Panc1 (cell line): ENCODE results near the gene NEK7. TPM values are rescaled to one million over a fixed set of nuclear protein-coding genes. Genes with fewer than 3 reads are reported as not detected.
A peak's percentile ranks its signal among the peaks of the same experiment; 100 is the strongest.

Experiments
- ATAC-seq: fragments of 200-7000 bp; cut with Tn5 transposase; 2 replicates; pipeline ENCODE4 v1.9.1; 2020; ENCODE audit warnings: mild to moderate bottlenecking, moderate library complexity
- BruUV-seq: library from RNA; stranded (reverse); fragments of 400-500 nt; replicated peaks from 2 replicates; lab custom pipeline; 2021; lab: Mats Ljungman, UMichigan
- CTCF ChIA-PET: fragments of 300-600 bp; sonication (Branson Sonifier 250); formaldehyde crosslinking; loops from one replicate; lab custom pipeline; 2022; ENCODE audit warnings: antibody characterized with exemption; lab: Charles Lee
- POLR2A ChIA-PET: fragments of 300-600 bp; sonication (Branson Sonifier 250); formaldehyde crosslinking; loops from one replicate; lab custom pipeline; 2022; ENCODE audit warnings: antibody characterized with exemption; lab: Charles Lee
- DNase-seq: peaks from one replicate; pipeline ENCODE4 v3.0.0-alpha.2; 2010; ENCODE audit warnings: low read depth, low spot score
- H3K27ac ChIP-seq: 2 replicates; pipeline ENCODE4 v1.5.1; 2011; ENCODE audit warnings: mild to moderate bottlenecking, low read length, inconsistent platforms
- H3K27me3 ChIP-seq: fragments of 200-500 bp; sonication (Bioruptor generic); 2 replicates; pipeline ENCODE4 v1.6.0; 2014; ENCODE audit warnings: low read length, inconsistent platforms; ENCODE audit not compliant: control insufficient read depth, insufficient read depth
- H3K36me3 ChIP-seq: fragments of 200-500 bp; sonication (Bioruptor generic); 2 replicates; pipeline ENCODE4 v1.5.1; 2014; ENCODE audit warnings: inconsistent platforms, mild to moderate bottlenecking, low read length, moderate library complexity; ENCODE audit not compliant: control insufficient read depth, insufficient read depth
- H3K4me1 ChIP-seq: 2 replicates; pipeline ENCODE4 v1.5.1; 2011; ENCODE audit warnings: inconsistent platforms, mild to moderate bottlenecking, low read length, moderate library complexity; ENCODE audit not compliant: control insufficient read depth, insufficient read depth
- H3K4me3 ChIP-seq, 2 experiments: 2 replicates each; pipeline ENCODE4 v1.5.1; 2011 to 2012; ENCODE audit warnings: low read depth in 2 of 2, low read length in 2 of 2, mild to moderate bottlenecking in 2 of 2, inconsistent platforms in 1 of 2, moderate library complexity in 1 of 2
- H3K9me3 ChIP-seq: fragments of 200-500 bp; sonication (Bioruptor generic); 2 replicates; pipeline ENCODE4 v1.5.1; 2014; ENCODE audit warnings: low read depth, mild to moderate bottlenecking, inconsistent platforms, low read length, moderate library complexity; ENCODE audit not compliant: control insufficient read depth, insufficient read depth
- POLR2AphosphoS5 ChIP-seq: IDR thresholded peaks from 2 replicates; pipeline ENCODE4 v1.6.1; 2012; ENCODE audit warnings: mild to moderate bottlenecking, low read depth, low read length, moderate library complexity
- REST ChIP-seq, 2 experiments: IDR thresholded peaks; 2 replicates each; pipeline ENCODE4 v1.6.1; 2011 to 2012; ENCODE audit warnings: low read depth in 2 of 2, control low read depth in 1 of 2, low read length in 1 of 2, mild to moderate bottlenecking in 1 of 2, moderate library complexity in 1 of 2; ENCODE audit not compliant: insufficient read depth in 1 of 2
- SIN3A ChIP-seq: IDR thresholded peaks from 2 replicates; pipeline ENCODE4 v1.6.1; 2012; ENCODE audit warnings: low read depth, mild to moderate bottlenecking, low read length, moderate library complexity, borderline replicate concordance; ENCODE audit not compliant: insufficient read depth
- TCF7L2 ChIP-seq: IDR thresholded peaks from 2 replicates; pipeline ENCODE4 v1.6.1; 2011; ENCODE audit warnings: mild to moderate bottlenecking, low read depth, low read length, inconsistent platforms
- in situ Hi-C: cut with HindIII; loops from 2 replicates; pipeline ENCODE4 v1.10.0; 2016; ENCODE audit warnings: low sequenced_read_pairs, low pct_unique_long_range_greater_than_20kb
- intact Hi-C: fragments of 100-400 bp; cut with micrococcal nuclease; formaldehyde crosslinking; loops from one replicate; pipeline ENCODE4 v1.10.0; 2022; ENCODE audit not compliant: unreplicated experiment
- total RNA-seq: library from RNA; stranded (reverse); gene quantifications from one replicate; pipeline ENCODE4 v1.2.1, GENCODE V29; 2021; ENCODE audit not compliant: unreplicated experiment
- TF ChIP-seq, protein P1 (sequence below): fragments of 450-650 bp; IDR thresholded peaks from 2 replicates; pipeline ENCODE4 v1.5.1; 2017; ENCODE audit warnings: mild to moderate bottlenecking

Gene NEK7
- total RNA-seq, 1 experiment from 2014 or later = 53.0 TPM

DNA sequence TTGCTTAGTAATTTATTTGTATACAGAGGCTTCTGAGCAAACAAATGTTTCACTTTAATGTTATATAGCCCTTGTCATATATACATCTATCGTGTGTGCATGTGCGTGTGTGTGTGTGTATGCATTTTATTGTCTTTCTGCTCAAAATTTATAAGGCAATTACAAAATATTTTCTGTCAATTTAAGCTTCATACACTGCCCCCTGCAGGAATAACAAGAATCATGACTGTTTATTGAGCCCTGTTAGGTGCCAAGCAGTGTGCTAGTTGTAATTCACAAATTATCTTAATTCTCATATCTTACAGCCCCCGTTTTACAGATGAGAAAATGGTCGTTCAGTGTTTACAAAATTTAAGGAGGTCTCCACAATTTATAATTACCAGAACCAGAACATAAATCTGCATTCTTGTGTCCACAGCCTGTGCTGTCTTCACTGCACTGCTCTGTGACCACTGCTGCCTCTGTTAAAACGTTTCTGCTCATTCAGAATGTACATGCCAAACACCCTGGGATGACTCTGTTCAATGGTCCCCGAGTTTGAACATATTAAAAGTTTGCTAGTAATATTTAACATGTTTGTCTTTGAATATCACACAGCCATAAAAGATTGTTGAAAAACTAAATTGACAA is 202.3 kb downstream of the NEK7 start:
- in situ Hi-C loops (no loop called here), intact Hi-C loops (no loop called here)
- Histone ChIP-seq H3K36me3 (no peaks in the 10 kb centered on the region), H3K4me1 (no peaks in the 10 kb centered on the region), H3K9me3 (no peaks in the 10 kb centered on the region), H3K27me3 (no peaks in the 10 kb centered on the region), H3K4me3 (no peak overlapping the region), H3K27ac (no peak overlapping the region)
- DNase-seq (no peak), ATAC-seq (no peak)
- BruUV-seq = no TSS peak
- ChIA-PET POLR2A (no interaction called here), CTCF (no interaction called here)
- TF ChIP-seq, protein P1, sequence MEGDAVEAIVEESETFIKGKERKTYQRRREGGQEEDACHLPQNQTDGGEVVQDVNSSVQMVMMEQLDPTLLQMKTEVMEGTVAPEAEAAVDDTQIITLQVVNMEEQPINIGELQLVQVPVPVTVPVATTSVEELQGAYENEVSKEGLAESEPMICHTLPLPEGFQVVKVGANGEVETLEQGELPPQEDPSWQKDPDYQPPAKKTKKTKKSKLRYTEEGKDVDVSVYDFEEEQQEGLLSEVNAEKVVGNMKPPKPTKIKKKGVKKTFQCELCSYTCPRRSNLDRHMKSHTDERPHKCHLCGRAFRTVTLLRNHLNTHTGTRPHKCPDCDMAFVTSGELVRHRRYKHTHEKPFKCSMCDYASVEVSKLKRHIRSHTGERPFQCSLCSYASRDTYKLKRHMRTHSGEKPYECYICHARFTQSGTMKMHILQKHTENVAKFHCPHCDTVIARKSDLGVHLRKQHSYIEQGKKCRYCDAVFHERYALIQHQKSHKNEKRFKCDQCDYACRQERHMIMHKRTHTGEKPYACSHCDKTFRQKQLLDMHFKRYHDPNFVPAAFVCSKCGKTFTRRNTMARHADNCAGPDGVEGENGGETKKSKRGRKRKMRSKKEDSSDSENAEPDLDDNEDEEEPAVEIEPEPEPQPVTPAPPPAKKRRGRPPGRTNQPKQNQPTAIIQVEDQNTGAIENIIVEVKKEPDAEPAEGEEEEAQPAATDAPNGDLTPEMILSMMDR = peak; percentile 55
- TF ChIP-seq TCF7L2 = no peak

GRCh38 chr1:198360208-198360729 is 203.5 kb downstream of the NEK7 start:
- in situ Hi-C loops = no loop called here
- H3K4me3 ChIP-seq = no peak overlapping the region
- no peak overlapping the region for H3K27ac ChIP-seq
- DNase-seq (no peak), ATAC-seq (no peak)
- intact Hi-C loops = no loop called here
- POLR2A ChIA-PET = no interaction called here
- H3K9me3 ChIP-seq = no peaks in the 10 kb centered on the region
- no TSS peak for BruUV-seq
- H3K36me3 ChIP-seq = no peaks in the 10 kb centered on the region
- H3K27me3 ChIP-seq = no peaks in the 10 kb centered on the region
- CTCF ChIA-PET = no interaction called here
- H3K4me1 ChIP-seq = no peaks in the 10 kb centered on the region
- TF ChIP-seq REST (IDR thresholded peaks at IDR 0.05; ENCODE audit: insufficient read depth in 1 of 2, low read depth in 2 of 2, low read length in 1 of 2) (no peak), TCF7L2 (no peak), POLR2AphosphoS5 (no peak), SIN3A (no peak)
- TF ChIP-seq, protein P1 = no peak
